Measurements from ENCODE around the gene SLC5A6. TPM values are rescaled to one million over a fixed set of nuclear protein-coding genes. Genes with fewer than 3 reads are reported as not detected.

SLC5A6 gene
- total and polyA plus RNA-seq, 2 of the 4 experiments (the other 2 are of a cell fraction): 28.8 to 34.2 TPM

DNA sequence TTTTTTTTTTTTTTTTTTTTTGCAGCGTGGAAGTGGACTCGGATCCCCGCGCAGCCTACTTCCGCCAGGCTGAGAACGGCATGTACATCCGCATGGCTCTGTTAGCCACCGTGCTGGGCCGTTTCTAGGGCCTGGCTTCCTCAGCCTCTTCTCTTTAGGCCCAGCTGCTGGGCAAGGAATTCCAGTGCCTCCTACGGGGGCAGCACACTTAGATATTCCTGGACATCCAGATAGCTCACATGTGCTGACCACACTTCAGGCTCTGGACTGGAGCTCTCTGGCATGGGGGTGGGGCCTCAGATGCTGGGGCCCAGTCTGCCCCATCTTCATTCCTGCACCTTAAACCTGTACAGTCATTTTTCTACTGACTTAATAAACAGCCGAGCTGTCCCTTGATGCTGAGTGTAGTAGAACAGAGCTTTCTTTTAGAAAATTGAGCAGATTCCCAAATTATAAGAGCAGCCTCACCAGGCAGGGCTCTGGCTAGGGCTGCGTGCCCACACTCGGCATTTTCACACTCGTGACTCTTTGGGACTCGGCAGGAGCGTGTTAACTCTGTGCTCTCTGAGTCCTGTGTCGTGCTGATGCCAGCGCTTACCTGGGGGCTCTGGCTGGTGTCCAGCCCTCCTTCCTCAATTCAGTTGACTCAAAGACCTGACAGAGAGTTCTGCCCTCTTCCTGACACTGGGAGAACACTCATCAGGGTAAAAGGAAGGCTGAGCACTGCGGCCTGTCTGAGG, 31.5 kb upstream of the SLC5A6 start:
- no peaks in the 10 kb centered on the region for H3K9me3 ChIP-seq (ENCODE audit: control insufficient read depth, insufficient read depth, low read length)
- in situ Hi-C loops (cut with MboI; ENCODE audit: low sequenced_read_pairs): no loop called here
- ChIA-PET POLR2A (ENCODE audit: unreplicated experiment) (no interaction called here), CTCF (interaction anchor here (0.6 kb wide), 1 partner anchor 162 kb away, joined by 3 read pairs; no protein-coding TSS in a partner anchor)
- no peak overlapping the region for H4K5ac ChIP-seq (ENCODE audit: low read depth, low read length)
- no peak overlapping the region for H2AK5ac ChIP-seq (ENCODE audit: low read depth, low read length)
- WGBS, 2 experiments (ENCODE audit: extremely low coverage in 2 of 2, insufficient read length in 1 of 2): 95% methylated on average over 14 of the region's 19 CpGs; no CpG with 5 or more reads in 1 of the 2 experiments
- TF ChIP-seq NFE2L2 (IDR thresholded peaks at IDR 0.05; ENCODE audit: low read depth, low read length): no peak
- TF ChIP-seq BHLHE40 (IDR thresholded peaks at IDR 0.05; ENCODE audit: low read depth, low read length): no peak
- no peak for TF ChIP-seq RAD21 (IDR thresholded peaks at IDR 0.05; ENCODE audit: low read length)
- no peak for TF ChIP-seq MAFK (IDR thresholded peaks at IDR 0.05; ENCODE audit: low read depth, low read length)
- TF ChIP-seq CTCF (conservative IDR thresholded peaks at IDR 0.05; ENCODE audit: low read depth, low read length): no peak
- TF ChIP-seq CEBPB (IDR thresholded peaks at IDR 0.05; ENCODE audit: low read depth, low read length): no peak
- TF ChIP-seq SMC3 (IDR thresholded peaks at IDR 0.05; ENCODE audit: low read depth, low read length): no peak
- TF ChIP-seq MAZ (IDR thresholded peaks at IDR 0.05; ENCODE audit: borderline replicate concordance, low read depth, low read length): no peak
- no peak for TF ChIP-seq FOS (IDR thresholded peaks at IDR 0.05; ENCODE audit: low read depth, low read length)
- TF ChIP-seq CHD1 (IDR thresholded peaks at IDR 0.05; ENCODE audit: low read depth, low read length): no peak
- no peak for TF ChIP-seq MXI1 (IDR thresholded peaks at IDR 0.05; ENCODE audit: borderline replicate concordance, low read depth, low read length)
- TF ChIP-seq RCOR1 (IDR thresholded peaks at IDR 0.05; ENCODE audit: insufficient replicate concordance, low read length): no peak
- no peak for TF ChIP-seq POLR2A (IDR thresholded peaks at IDR 0.05; ENCODE audit: low read depth, low read length)
- no peak for TF ChIP-seq USF2 (IDR thresholded peaks at IDR 0.05; ENCODE audit: low read depth, low read length)
- no peak for TF ChIP-seq RFX5 (IDR thresholded peaks at IDR 0.05; ENCODE audit: low read depth, low read length)
- H4K8ac ChIP-seq (ENCODE audit: low read depth in 2 of 2, low read length in 2 of 2): no peak overlapping the region
- no peak overlapping the region for H2AFZ ChIP-seq (replicated peaks; ENCODE audit: low read length, poor library complexity)
- H2BK20ac ChIP-seq (ENCODE audit: low read depth, low read length): no peak overlapping the region
- DNase-seq (no peak), ATAC-seq (ENCODE audit: low read depth) (no peak)
- H3K56ac ChIP-seq (ENCODE audit: extremely low read depth, insufficient read depth, low read length): no peak overlapping the region
- no peak overlapping the region for H3K23ac ChIP-seq (ENCODE audit: low read depth, low read length)
- no peak overlapping the region for H3K4me3 ChIP-seq (ENCODE audit: insufficient read depth, low read depth, low read length)
- no peak overlapping the region for H3K4me2 ChIP-seq (ENCODE audit: low read depth, low read length)
- no peaks in the 10 kb centered on the region; the same call in 1 of the 2 replicates for H4K20me1 ChIP-seq (ENCODE audit: insufficient read depth, low read length)
- H2BK120ac ChIP-seq (ENCODE audit: low read depth, low read length): no peak overlapping the region
- BruUV-seq (replicated peaks): TSS peak; percentile 55
- no peaks in the 10 kb centered on the region for H3K4me1 ChIP-seq (ENCODE audit: control insufficient read depth, insufficient read depth, low read length)
- H3K4ac ChIP-seq (ENCODE audit: low read depth, low read length): no peak overlapping the region
- no peak overlapping the region for H2AK9ac ChIP-seq (replicated peaks; ENCODE audit: low read depth, low read length, poor library complexity)
- no peak overlapping the region for H3K9ac ChIP-seq (ENCODE audit: low read depth, low read length)
- no peaks in the 10 kb centered on the region for H3K9me1 ChIP-seq (ENCODE audit: insufficient read depth, low read length)
- no peak overlapping the region for H2BK15ac ChIP-seq (ENCODE audit: low read depth, low read length)
- H3K27me3 ChIP-seq (ENCODE audit: control insufficient read depth, insufficient read depth, low read length): no peaks in the 10 kb centered on the region
- peaks cover 55% of the 10 kb centered on the region for H3K36me3 ChIP-seq (ENCODE audit: control insufficient read depth, insufficient read depth, low read length)
- dilution Hi-C loops (cut with HindIII; ENCODE audit: low sequenced_read_pairs, unreplicated experiment): no loop called here
- intact Hi-C loops (cut with micrococcal nuclease): no loop called here
- no peak overlapping the region for H2BK5ac ChIP-seq (ENCODE audit: low read depth, low read length, poor library complexity, severe bottlenecking)
- no peak overlapping the region for H3K14ac ChIP-seq (replicated peaks; ENCODE audit: low read depth, low read length)
- H3K18ac ChIP-seq (ENCODE audit: low read depth, low read length): no peak overlapping the region
- no peaks in the 10 kb centered on the region for H3K79me1 ChIP-seq (ENCODE audit: low read depth in 1 of 2, low read length in 2 of 2)
- no peak overlapping the region for H4K91ac ChIP-seq (ENCODE audit: insufficient read depth, low read depth, low read length)
- no peak overlapping the region for H3K27ac ChIP-seq (ENCODE audit: insufficient read depth, low read length)

Data from IMR-90 (cell line).